GM23248 (cell line): ENCODE measurements around the gene CTDNEP1. TPM values are rescaled to one million over a fixed set of nuclear protein-coding genes. Genes with fewer than 3 reads are reported as not detected.

Experiments used
- DNase-seq: peaks from one replicate; pipeline ENCODE4 v3.0.0-alpha.2; 2015
- H2AFZ ChIP-seq: fragments of 200-600 bp; sonication (generic); 2 replicates; pipeline ENCODE4 v1.6.1; 2016; ENCODE audit warnings: antibody characterized with exemption
- H3F3A ChIP-seq: fragments of 200-600 bp; sonication (generic); 2 replicates; pipeline ENCODE4 v1.6.1; 2016; ENCODE audit warnings: mild to moderate bottlenecking, antibody characterized with exemption, mixed run types; ENCODE audit not compliant: insufficient read depth
- H3K27ac ChIP-seq: fragments of 200-600 bp; sonication (generic); 2 replicates; pipeline ENCODE4 v1.5.1; 2016; ENCODE audit warnings: mild to moderate bottlenecking
- H3K27me3 ChIP-seq: fragments of 200-600 bp; sonication (generic); replicated peaks from 2 replicates; pipeline ENCODE4 v1.6.1; 2016; ENCODE audit warnings: mild to moderate bottlenecking; ENCODE audit not compliant: insufficient read depth
- H3K36me3 ChIP-seq: fragments of 200-600 bp; sonication (generic); 2 replicates; pipeline ENCODE4 v1.6.1; 2016; ENCODE audit warnings: low read depth, mild to moderate bottlenecking
- H3K4me1 ChIP-seq: fragments of 200-600 bp; sonication (generic); 2 replicates; pipeline ENCODE4 v1.6.1; 2016; ENCODE audit warnings: mild to moderate bottlenecking; ENCODE audit not compliant: insufficient read depth
- H3K4me2 ChIP-seq: fragments of 200-600 bp; sonication (generic); one replicate; pipeline ENCODE4 v1.6.1; 2016; ENCODE audit warnings: mild to moderate bottlenecking; ENCODE audit not compliant: unreplicated experiment
- H3K4me3 ChIP-seq: fragments of 200-600 bp; sonication (generic); 2 replicates; pipeline ENCODE4 v1.5.1; 2016; ENCODE audit warnings: mild to moderate bottlenecking
- H3K79me2 ChIP-seq: fragments of 200-600 bp; sonication (generic); 2 replicates; pipeline ENCODE4 v1.6.1; 2016; ENCODE audit warnings: mild to moderate bottlenecking; ENCODE audit not compliant: insufficient read depth
- H3K9ac ChIP-seq: fragments of 200-600 bp; sonication (generic); 2 replicates; pipeline ENCODE4 v1.6.1; 2016; ENCODE audit warnings: mild to moderate bottlenecking
- H3K9me2 ChIP-seq: fragments of 200-600 bp; sonication (generic); 2 replicates; pipeline ENCODE4 v1.6.1; 2016; ENCODE audit warnings: mixed run types, mild to moderate bottlenecking, moderate library complexity; ENCODE audit not compliant: insufficient read depth
- H3K9me3 ChIP-seq: fragments of 200-600 bp; sonication (generic); one replicate; pipeline ENCODE4 v1.6.1; 2017; ENCODE audit warnings: low read depth
- H4K20me1 ChIP-seq: fragments of 200-600 bp; sonication (generic); 2 replicates; pipeline ENCODE4 v1.6.0; 2016; ENCODE audit not compliant: insufficient read depth
- EZH2 ChIP-seq: fragments of 200-600 bp; sonication (generic); IDR thresholded peaks from 2 replicates; pipeline ENCODE4 v1.6.1; 2018; ENCODE audit warnings: antibody characterized with exemption, mild to moderate bottlenecking; ENCODE audit not compliant: insufficient read depth, poor library complexity, severe bottlenecking
- EZH2phosphoT487 ChIP-seq: fragments of 200-600 bp; sonication (generic); IDR thresholded peaks from 2 replicates; pipeline ENCODE4 v1.6.1; 2018; ENCODE audit warnings: antibody characterized with exemption, moderate library complexity, mild to moderate bottlenecking, low read depth; ENCODE audit not compliant: insufficient read depth
- WGBS, 2 experiments: methylation state at CpG; one replicate each; pipeline ENCODE4 v1.1.6; 2015 to 2017; ENCODE audit warnings: low lambda C conversion rate in 2 of 2, low coverage in 1 of 2; ENCODE audit errors: missing lambda C conversion rate in 2 of 2; 5-methylcytosine and 5-hydroxymethylcytosine counted together
- in situ Hi-C: fragments of 300-500 bp; cut with MboI; formaldehyde crosslinking; loops from 2 replicates; pipeline ENCODE4 v1.15.0; 2020
- polyA plus RNA-seq: library from polyadenylated mRNA; unstranded; fragments of >200 nt; fragmentation: Nextera tagmentation; extraction: Ambion mirVana; gene quantifications from 2 replicates; pipeline ENCODE4 v1.2.1, GENCODE V29; 2016
- total RNA-seq: library from RNA; depleted of rRNA; stranded (reverse); fragments of >200 nt; shearing (Covaris generic); gene quantifications from 2 replicates; pipeline ENCODE4 v1.2.3, GENCODE V29; 2014

CTDNEP1 gene
- total and polyA plus RNA-seq, 2 experiments from 2014 or later = 30.0 to 38.9 TPM

DNA sequence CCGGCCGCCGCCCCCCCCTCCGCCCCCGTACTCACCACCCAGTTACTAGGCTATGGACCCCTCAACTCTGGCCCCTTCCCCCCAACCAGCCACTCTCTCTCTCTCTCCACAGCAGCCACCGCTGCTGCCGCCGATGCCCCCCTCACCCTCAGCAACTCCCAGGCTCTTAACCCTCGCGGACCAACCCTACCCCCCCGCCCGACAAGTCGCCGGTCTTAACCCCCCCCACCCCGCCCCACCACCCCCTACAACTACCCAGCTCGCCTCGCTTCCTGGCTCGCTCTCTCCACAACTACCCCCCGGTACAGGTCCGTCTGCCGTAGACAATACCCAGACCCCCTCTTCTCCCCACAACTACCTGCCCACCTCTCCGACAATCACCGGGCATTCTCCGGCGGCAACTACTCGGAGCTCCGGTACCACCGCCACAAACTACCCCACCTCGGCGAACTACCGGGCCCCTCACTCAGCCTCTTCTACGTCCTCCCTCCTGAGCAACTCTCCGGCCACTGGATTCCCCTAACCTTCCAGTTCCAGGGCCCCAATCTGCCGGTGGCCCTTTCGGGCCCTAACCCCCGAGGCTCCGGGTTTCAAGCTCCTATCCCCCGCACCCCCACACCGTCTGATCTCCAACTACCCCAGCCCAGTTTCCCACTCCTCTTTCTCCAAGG, 13.0 kb downstream of the CTDNEP1 start:
- 0 out of 2 replicates have a peak overlapping the region, but pooled peaks have one; percentile 17 for H2AFZ ChIP-seq
- H3K4me2 ChIP-seq = peak overlapping the region; percentile 82
- peaks cover 54% of the 10 kb centered on the region for H3F3A ChIP-seq
- TF ChIP-seq EZH2 = no peak
- TF ChIP-seq EZH2phosphoT487 = no peak
- H3K36me3 ChIP-seq = peaks cover 14% of the 10 kb centered on the region; the same call in 1 of the 2 replicates
- peak overlapping the region; percentile 96 for H3K9ac ChIP-seq
- H3K4me3 ChIP-seq = peak overlapping the region; percentile 99
- H3K4me1 ChIP-seq = peaks cover 32% of the 10 kb centered on the region
- no peaks in the 10 kb centered on the region for H3K27me3 ChIP-seq
- peaks cover 70% of the 10 kb centered on the region for H3K79me2 ChIP-seq
- in situ Hi-C loops = no loop called here
- H3K27ac ChIP-seq = peak overlapping the region; percentile 77
- peak; percentile 56 for DNase-seq
- no peaks in the 10 kb centered on the region for H3K9me2 ChIP-seq
- 1% methylated on average over 23 to 39 of the region's 39 CpGs for WGBS, 2 experiments
- no peaks in the 10 kb centered on the region for H3K9me3 ChIP-seq
- no peaks in the 10 kb centered on the region for H4K20me1 ChIP-seq

GRCh38 chr17:7237761-7238419, 13.6 kb downstream of the CTDNEP1 start:
- H3K9me2 ChIP-seq = no peaks in the 10 kb centered on the region
- WGBS, 2 experiments = 2% methylated on average over 13 to 72 of the region's 73 CpGs
- peak; percentile 77 for DNase-seq
- H3K9me3 ChIP-seq = no peaks in the 10 kb centered on the region
- no peak for TF ChIP-seq EZH2
- no peak for TF ChIP-seq EZH2phosphoT487
- H2AFZ ChIP-seq = no peak overlapping the region
- H3K27me3 ChIP-seq = no peaks in the 10 kb centered on the region
- H3K27ac ChIP-seq = peak overlapping the region; percentile 77
- H3K4me3 ChIP-seq = peak overlapping the region; percentile 99
- no peaks in the 10 kb centered on the region for H4K20me1 ChIP-seq
- peaks cover 29% of the 10 kb centered on the region for H3K4me1 ChIP-seq
- in situ Hi-C loops = no loop called here
- H3F3A ChIP-seq = peaks cover 52% of the 10 kb centered on the region
- H3K79me2 ChIP-seq = peaks cover 77% of the 10 kb centered on the region
- H3K36me3 ChIP-seq = peaks cover 14% of the 10 kb centered on the region; the same call in 1 of the 2 replicates
- peak overlapping the region; percentile 44 for H3K4me2 ChIP-seq
- peak overlapping the region; percentile 96 for H3K9ac ChIP-seq

GRCh38 chr17:7237266-7237760, 14.2 kb downstream of the CTDNEP1 start:
- no peaks in the 10 kb centered on the region for H3K9me2 ChIP-seq
- no peak overlapping the region for H2AFZ ChIP-seq

DNA sequence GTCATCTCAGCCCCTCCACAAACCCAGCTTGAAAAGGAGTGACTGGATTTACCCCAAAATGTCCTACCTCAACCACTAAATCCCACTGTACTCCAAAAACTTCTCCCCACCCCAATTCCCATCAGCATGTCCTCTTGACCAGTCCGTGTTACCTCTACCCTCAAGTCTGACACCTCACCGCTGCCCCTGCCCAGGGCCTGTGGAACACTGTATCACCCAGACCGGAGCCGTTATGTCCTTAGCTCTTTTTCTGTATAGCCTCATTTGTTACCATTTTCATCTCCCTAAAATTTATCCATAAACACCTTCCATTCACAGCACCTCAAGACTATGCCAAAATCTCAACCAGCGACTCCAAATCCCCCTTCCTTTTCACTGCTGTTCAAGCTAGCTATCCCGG, 14.7 kb downstream of the CTDNEP1 start:
- H3K9me2 ChIP-seq = no peaks in the 10 kb centered on the region
- DNase-seq = no peak
- H3K9me3 ChIP-seq = no peaks in the 10 kb centered on the region
- no peaks in the 10 kb centered on the region; the same call in 1 of the 2 replicates for H4K20me1 ChIP-seq
- H3K27me3 ChIP-seq = no peaks in the 10 kb centered on the region
- in situ Hi-C loops = no loop called here
- peak overlapping the region; percentile 96 for H3K9ac ChIP-seq
- peak overlapping the region; percentile 99 for H3K4me3 ChIP-seq
- H3K4me2 ChIP-seq = peak overlapping the region; percentile 44
- peaks cover 14% of the 10 kb centered on the region; the same call in 1 of the 2 replicates for H3K36me3 ChIP-seq
- peaks cover 85% of the 10 kb centered on the region for H3K79me2 ChIP-seq
- H3K4me1 ChIP-seq = peaks cover 38% of the 10 kb centered on the region
- TF ChIP-seq EZH2 (no peak), EZH2phosphoT487 (no peak)
- WGBS, 2 experiments = 75 to 77% methylated on average over 6 of the region's 6 CpGs
- no peak overlapping the region for H2AFZ ChIP-seq
- H3K27ac ChIP-seq = peak overlapping the region; percentile 77; the same call in 1 of the 2 replicates
- H3F3A ChIP-seq = peaks cover 56% of the 10 kb centered on the region

More at GRCh38 chr17:7237266-7237760, 14.2 kb downstream of the CTDNEP1 start:
- Histone ChIP-seq H3K27me3 (no peaks in the 10 kb centered on the region), H3K36me3 (peaks cover 14% of the 10 kb centered on the region; the same call in 1 of the 2 replicates), H3K4me3 (peak overlapping the region; percentile 99), H3F3A (peaks cover 55% of the 10 kb centered on the region), H3K27ac (peak overlapping the region; percentile 77), H3K79me2 (peaks cover 82% of the 10 kb centered on the region), H4K20me1 (no peaks in the 10 kb centered on the region), H3K4me2 (peak overlapping the region; percentile 44), H3K9ac (peak overlapping the region; percentile 96), H3K4me1 (peaks cover 33% of the 10 kb centered on the region), H3K9me3 (no peaks in the 10 kb centered on the region)
- in situ Hi-C loops = no loop called here
- TF ChIP-seq EZH2phosphoT487 (no peak), EZH2 (no peak)
- WGBS, 2 experiments = 35 to 41% methylated on average over 6 of the region's 6 CpGs
- DNase-seq = no peak
